HepG2 (cell line): Measurements from ENCODE around the gene FXYD6. TPM values are rescaled to one million over a fixed set of nuclear protein-coding genes. Genes with fewer than 3 reads are reported as not detected.

Experiments
- ATAC-seq: fragments of 200-7000 bp; cut with Tn5 transposase; 3 replicates; pipeline ENCODE4 v1.9.1; 2020; ENCODE audit warnings: mild to moderate bottlenecking, moderate library complexity
- BruUV-seq: library from RNA; stranded (reverse); fragments of 400-500 nt; replicated peaks from 2 replicates; lab custom pipeline; 2021; lab: Mats Ljungman, UMichigan
- CTCF ChIA-PET: fragments of 300-600 bp; formaldehyde crosslinking; extraction: SDS; loops from one replicate; lab custom pipeline; 2021; ENCODE audit warnings: low total read pairs, inconsistent platforms, low intra/inter-chr PET ratio; lab: Yijun Ruan, JAX
- POLR2A ChIA-PET: fragments of 350-600 bp; sonication (Branson Sonifier 250); formaldehyde crosslinking; loops from one replicate; lab custom pipeline; 2020; ENCODE audit warnings: antibody characterized with exemption, inconsistent platforms; lab: Yijun Ruan, JAX
- DNase-seq: peaks from one replicate; pipeline ENCODE4 v3.0.0-alpha.2; 2015; ENCODE audit warnings: low spot score
- FAIRE-seq: peaks from 3 replicates; lab custom pipeline; 2011; peaks lifted over from hg19 to GRCh38; lab: Jason Lieb, UNC
- H2AFZ ChIP-seq: one replicate; pipeline ENCODE4 v1.6.1; 2011; ENCODE audit warnings: low read length, inconsistent platforms
- H3K27ac ChIP-seq: fragments of 300-600 bp; 3 replicates; pipeline ENCODE4 v1.8.0; 2011; ENCODE audit warnings: mixed run types, mild to moderate bottlenecking, mixed read lengths, low read length, inconsistent platforms; ENCODE audit not compliant: insufficient read depth; ENCODE audit errors: extremely low read length
- H3K27me3 ChIP-seq, 2 experiments: fragments of 200-600 bp in 1 of 2; 2 replicates in 1 of 2; 3 replicates in 1 of 2; pipeline versions ENCODE4 v1.6.0 to v1.8.0; 2011; ENCODE audit warnings: low read length in 2 of 2, mild to moderate bottlenecking in 2 of 2, moderate library complexity in 2 of 2, inconsistent platforms in 1 of 2; ENCODE audit not compliant: insufficient read depth in 2 of 2, control insufficient read depth in 1 of 2
- H3K36me3 ChIP-seq, 2 experiments: fragments of 200-600 bp in 1 of 2; replicated peaks in 1 of 2; 2 replicates in 1 of 2; 3 replicates in 1 of 2; pipeline versions ENCODE4 v1.5.1 to v1.8.0; 2011; ENCODE audit warnings: low read length in 2 of 2, inconsistent platforms in 1 of 2; ENCODE audit not compliant: insufficient read depth in 2 of 2, control insufficient read depth in 1 of 2
- H3K4me1 ChIP-seq: 2 replicates; pipeline ENCODE4 v1.5.1; 2012; ENCODE audit warnings: low read length, inconsistent platforms; ENCODE audit not compliant: insufficient read depth
- H3K4me2 ChIP-seq: 2 replicates; pipeline ENCODE4 v1.6.0; 2011; ENCODE audit warnings: low read depth, low read length, inconsistent platforms
- H3K4me3 ChIP-seq, 3 experiments: fragments of 200-600 bp in 1 of 3; sonication (generic), shearing (Covaris generic) in 1 of 3; replicated peaks in 1 of 3; 2 replicates each; pipeline ENCODE4 v1.5.1; 2011 to 2016; ENCODE audit warnings: low read length in 3 of 3, inconsistent platforms in 2 of 3, low read depth in 2 of 3, mild to moderate bottlenecking in 2 of 3, control low read depth in 1 of 3, mixed read lengths in 1 of 3; ENCODE audit not compliant: insufficient read depth in 1 of 3
- H3K79me2 ChIP-seq: one replicate; pipeline ENCODE4 v1.6.1; 2011; ENCODE audit warnings: low read length, inconsistent platforms; ENCODE audit not compliant: insufficient read depth
- H3K9ac ChIP-seq: 2 replicates; pipeline ENCODE4 v1.6.0; 2011; ENCODE audit warnings: mild to moderate bottlenecking, low read depth, low read length, inconsistent platforms; ENCODE audit not compliant: insufficient read depth
- H3K9me3 ChIP-seq: 2 replicates; pipeline ENCODE4 v1.5.1; 2012; ENCODE audit warnings: mild to moderate bottlenecking, low read length
- H4K20me1 ChIP-seq: 2 replicates; pipeline ENCODE4 v1.6.0; 2011; ENCODE audit warnings: inconsistent platforms, mild to moderate bottlenecking, low read length, moderate library complexity; ENCODE audit not compliant: insufficient read depth
- AGO2 ChIP-seq: fragments of 200-400 bp; formaldehyde crosslinking; optimal IDR thresholded peaks from 2 replicates; pipeline ENCODE3; 2017; ENCODE audit warnings: mild to moderate bottlenecking, low read depth, low read length, moderate library complexity
- SNAPC2 ChIP-seq: sonication (generic); formaldehyde crosslinking; IDR thresholded peaks from 2 replicates; pipeline ENCODE4 v1.8.1; 2022; ENCODE audit warnings: mild to moderate bottlenecking, missing genetic modification reagents
- WGBS: methylation state at CpG from one replicate; pipeline ENCODE4 v1.1.6; 2017; ENCODE audit warnings: low lambda C conversion rate; 5-methylcytosine and 5-hydroxymethylcytosine counted together
- in situ Hi-C: cut with HindIII; loops from 2 replicates; pipeline ENCODE4 v1.10.0; 2017; ENCODE audit warnings: low pct_unique_long_range_greater_than_20kb; ENCODE audit not compliant: extremely low pct_ligation_motif_present
- intact Hi-C: fragments of 100-400 bp; cut with micrococcal nuclease; formaldehyde crosslinking; loops from one replicate; pipeline ENCODE4 v1.10.0; 2022; ENCODE audit not compliant: unreplicated experiment
- polyA plus RNA-seq, 8 experiments: library from polyadenylated mRNA; depleted of rRNA in 3 of 8; stranded (reverse) in 7 of 8; unstranded in 1 of 8; fragments of >200 nt; fragmentation: Illumina TruSeq in 4 of 8; extraction: Trizol in 4 of 8; gene quantifications; 2 replicates each; pipeline versions ENCODE4 v1.2.1 to v1.2.3, GENCODE V29; 2011 to 2016; ENCODE audit warnings: low read depth in 4 of 8, missing spikeins in 1 of 8, mixed read lengths in 1 of 8; ENCODE audit not compliant: insufficient read depth in 1 of 8
- total RNA-seq, 5 experiments: library from RNA; depleted of rRNA; stranded (reverse); fragments of >200 nt; fragmentation: Illumina TruSeq; extraction: Trizol; gene quantifications; 2 replicates each; pipeline ENCODE4 v1.2.3, GENCODE V29; 2016; ENCODE audit warnings: low read depth in 1 of 5
- TF ChIP-seq, protein P1 (sequence below): sonication (generic); formaldehyde crosslinking; IDR thresholded peaks from 2 replicates; pipeline ENCODE4 v1.4.0; 2020; ENCODE audit warnings: missing genetic modification reagents, mild to moderate bottlenecking, borderline replicate concordance
- TF ChIP-seq, protein P2 (sequence below): sonication (generic); formaldehyde crosslinking; IDR thresholded peaks from 2 replicates; pipeline ENCODE4 v1.8.1; 2023; ENCODE audit warnings: mild to moderate bottlenecking, missing genetic modification reagents
- TF ChIP-seq, protein P3 (sequence below): sonication (generic); formaldehyde crosslinking; IDR thresholded peaks from 2 replicates; pipeline ENCODE4 v1.4.0; 2020; ENCODE audit warnings: low read depth, mild to moderate bottlenecking, missing genetic modification reagents
- TF ChIP-seq, protein P4 (sequence below): sonication (generic); formaldehyde crosslinking; IDR thresholded peaks from 2 replicates; pipeline ENCODE4 v1.9.0; 2022; ENCODE audit warnings: missing genetic modification reagents, mild to moderate bottlenecking, borderline replicate concordance

The FXYD6 gene
- total and polyA plus RNA-seq, 2 of the 13 experiments (the other 11 are each of a cell fraction or from before 2014, with no cell fraction given): not detected

DNA sequence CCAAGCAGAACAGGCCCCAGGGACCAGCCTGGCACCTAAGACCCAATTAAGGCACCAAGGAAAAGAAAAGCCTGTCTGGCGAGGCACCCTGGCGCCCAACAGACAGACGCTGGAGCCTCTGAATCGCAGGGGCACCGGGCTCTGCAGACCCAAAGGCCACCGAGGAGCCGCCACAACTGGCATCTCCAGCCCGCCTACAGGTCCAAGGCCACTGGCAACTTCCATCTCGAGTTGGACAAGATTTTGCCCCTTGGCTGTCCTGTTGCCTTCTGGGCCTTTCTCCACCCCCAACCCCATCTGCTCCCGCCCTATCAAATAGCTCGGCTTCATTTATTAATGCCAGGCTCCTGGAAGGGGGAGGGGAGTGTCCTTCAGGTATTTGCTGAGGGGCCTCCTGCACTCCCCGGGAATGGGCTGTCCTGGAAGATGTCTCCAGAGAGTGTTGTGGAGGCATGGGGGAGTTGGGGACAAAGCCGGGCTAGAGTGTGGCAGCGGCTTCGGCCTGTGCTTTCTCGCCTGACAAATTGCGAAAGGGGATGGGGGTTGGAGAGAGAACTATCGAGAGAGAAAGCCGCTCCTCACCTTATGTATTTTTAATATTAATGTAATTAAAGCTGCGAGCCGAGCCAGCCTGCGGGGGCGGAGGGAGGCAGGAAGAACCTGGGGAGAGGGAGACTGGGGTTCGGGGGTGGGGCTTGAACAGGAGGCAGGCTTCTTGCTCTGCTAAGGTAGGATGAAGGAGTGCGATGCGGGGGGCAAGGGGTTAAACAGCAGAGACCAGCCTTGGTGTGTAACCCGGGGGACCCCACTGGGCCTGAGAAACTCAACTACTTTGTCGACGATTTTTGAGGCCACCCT, 81.5 kb downstream of the FXYD6 start:
- ATAC-seq: no peak
- Histone ChIP-seq H3K4me3 (no peak overlapping the region), H3K36me3 (no peaks in the 10 kb centered on the region), H3K9me3 (no peaks in the 10 kb centered on the region), H3K9ac (no peak overlapping the region), H2AFZ (no peak overlapping the region), H3K27me3 (peaks cover 5 to 32% of the 10 kb centered on the region in 2 experiments; a peak in 4 of 5 replicates), H4K20me1 (no peaks in the 10 kb centered on the region), H3K4me2 (no peak overlapping the region), H3K79me2 (no peaks in the 10 kb centered on the region), H3K27ac (no peak overlapping the region), H3K4me1 (peaks cover 13% of the 10 kb centered on the region)
- intact Hi-C loops: no loop called here
- DNase-seq: no peak
- 68% methylated on average over 21 of the region's 29 CpGs for WGBS
- FAIRE-seq: no peak
- BruUV-seq: no TSS peak
- TF ChIP-seq, protein P1, sequence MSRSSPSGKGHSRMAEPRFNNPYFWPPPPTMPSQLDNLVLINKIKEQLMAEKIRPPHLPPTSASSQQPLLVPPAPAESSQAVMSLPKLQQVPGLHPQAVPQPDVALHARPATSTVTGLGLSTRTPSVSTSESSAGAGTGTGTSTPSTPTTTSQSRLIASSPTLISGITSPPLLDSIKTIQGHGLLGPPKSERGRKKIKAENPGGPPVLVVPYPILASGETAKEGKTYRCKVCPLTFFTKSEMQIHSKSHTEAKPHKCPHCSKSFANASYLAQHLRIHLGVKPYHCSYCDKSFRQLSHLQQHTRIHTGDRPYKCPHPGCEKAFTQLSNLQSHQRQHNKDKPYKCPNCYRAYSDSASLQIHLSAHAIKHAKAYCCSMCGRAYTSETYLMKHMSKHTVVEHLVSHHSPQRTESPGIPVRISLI: no peak
- TF ChIP-seq SNAPC2: no peak
- TF ChIP-seq AGO2: peak; percentile 56
- ChIA-PET POLR2A (no interaction called here), CTCF (no interaction called here)
- in situ Hi-C loops: no loop called here

DNA sequence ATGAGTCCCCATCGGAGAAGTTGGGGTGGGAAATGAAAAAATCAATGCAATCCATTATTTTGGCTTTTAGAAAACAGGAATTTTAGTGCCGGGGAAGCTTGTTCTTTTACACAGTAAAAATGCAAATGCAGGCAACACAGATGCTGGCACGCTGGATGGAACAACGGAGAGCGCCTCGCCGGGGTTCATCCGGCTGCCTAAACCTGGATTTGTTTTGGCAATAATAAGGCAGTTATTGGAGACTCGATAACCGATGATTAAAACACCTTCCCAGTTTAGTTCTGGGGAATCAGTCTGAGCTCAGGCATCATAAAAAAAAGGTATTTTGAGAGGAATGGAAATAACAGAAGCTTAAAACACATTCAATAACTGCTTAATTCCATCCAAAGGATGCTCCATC, 82.3 kb downstream of the FXYD6 start:
- BruUV-seq: no TSS peak
- H4K20me1 ChIP-seq: no peaks in the 10 kb centered on the region
- no peak for FAIRE-seq
- no peak for DNase-seq
- H3K9ac ChIP-seq: no peak overlapping the region
- WGBS: 54% methylated on average over 10 of the region's 10 CpGs
- no peak overlapping the region for H3K4me3 ChIP-seq
- POLR2A ChIA-PET: no interaction called here
- peaks cover 5 to 32% of the 10 kb centered on the region in 2 experiments; a peak in 4 of 5 replicates for H3K27me3 ChIP-seq
- no peaks in the 10 kb centered on the region for H3K9me3 ChIP-seq
- H3K36me3 ChIP-seq: no peaks in the 10 kb centered on the region
- H3K79me2 ChIP-seq: no peaks in the 10 kb centered on the region
- H2AFZ ChIP-seq: no peak overlapping the region
- H3K4me1 ChIP-seq: 0 out of 2 replicates have a peak, but pooled peaks cover 6% of the 10 kb centered on the region
- CTCF ChIA-PET: no interaction called here
- ATAC-seq: no peak
- in situ Hi-C loops: no loop called here
- no peak overlapping the region for H3K27ac ChIP-seq
- intact Hi-C loops: no loop called here
- no peak overlapping the region for H3K4me2 ChIP-seq
- TF ChIP-seq, protein P2, sequence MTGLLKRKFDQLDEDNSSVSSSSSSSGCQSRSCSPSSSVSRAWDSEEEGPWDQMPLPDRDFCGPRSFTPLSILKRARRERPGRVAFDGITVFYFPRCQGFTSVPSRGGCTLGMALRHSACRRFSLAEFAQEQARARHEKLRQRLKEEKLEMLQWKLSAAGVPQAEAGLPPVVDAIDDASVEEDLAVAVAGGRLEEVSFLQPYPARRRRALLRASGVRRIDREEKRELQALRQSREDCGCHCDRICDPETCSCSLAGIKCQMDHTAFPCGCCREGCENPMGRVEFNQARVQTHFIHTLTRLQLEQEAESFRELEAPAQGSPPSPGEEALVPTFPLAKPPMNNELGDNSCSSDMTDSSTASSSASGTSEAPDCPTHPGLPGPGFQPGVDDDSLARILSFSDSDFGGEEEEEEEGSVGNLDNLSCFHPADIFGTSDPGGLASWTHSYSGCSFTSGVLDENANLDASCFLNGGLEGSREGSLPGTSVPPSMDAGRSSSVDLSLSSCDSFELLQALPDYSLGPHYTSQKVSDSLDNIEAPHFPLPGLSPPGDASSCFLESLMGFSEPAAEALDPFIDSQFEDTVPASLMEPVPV (CRISPR knock-in tag): no peak
- TF ChIP-seq, protein P3, sequence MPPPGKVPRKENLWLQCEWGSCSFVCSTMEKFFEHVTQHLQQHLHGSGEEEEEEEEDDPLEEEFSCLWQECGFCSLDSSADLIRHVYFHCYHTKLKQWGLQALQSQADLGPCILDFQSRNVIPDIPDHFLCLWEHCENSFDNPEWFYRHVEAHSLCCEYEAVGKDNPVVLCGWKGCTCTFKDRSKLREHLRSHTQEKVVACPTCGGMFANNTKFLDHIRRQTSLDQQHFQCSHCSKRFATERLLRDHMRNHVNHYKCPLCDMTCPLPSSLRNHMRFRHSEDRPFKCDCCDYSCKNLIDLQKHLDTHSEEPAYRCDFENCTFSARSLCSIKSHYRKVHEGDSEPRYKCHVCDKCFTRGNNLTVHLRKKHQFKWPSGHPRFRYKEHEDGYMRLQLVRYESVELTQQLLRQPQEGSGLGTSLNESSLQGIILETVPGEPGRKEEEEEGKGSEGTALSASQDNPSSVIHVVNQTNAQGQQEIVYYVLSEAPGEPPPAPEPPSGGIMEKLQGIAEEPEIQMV: no peak
- TF ChIP-seq, protein P4, sequence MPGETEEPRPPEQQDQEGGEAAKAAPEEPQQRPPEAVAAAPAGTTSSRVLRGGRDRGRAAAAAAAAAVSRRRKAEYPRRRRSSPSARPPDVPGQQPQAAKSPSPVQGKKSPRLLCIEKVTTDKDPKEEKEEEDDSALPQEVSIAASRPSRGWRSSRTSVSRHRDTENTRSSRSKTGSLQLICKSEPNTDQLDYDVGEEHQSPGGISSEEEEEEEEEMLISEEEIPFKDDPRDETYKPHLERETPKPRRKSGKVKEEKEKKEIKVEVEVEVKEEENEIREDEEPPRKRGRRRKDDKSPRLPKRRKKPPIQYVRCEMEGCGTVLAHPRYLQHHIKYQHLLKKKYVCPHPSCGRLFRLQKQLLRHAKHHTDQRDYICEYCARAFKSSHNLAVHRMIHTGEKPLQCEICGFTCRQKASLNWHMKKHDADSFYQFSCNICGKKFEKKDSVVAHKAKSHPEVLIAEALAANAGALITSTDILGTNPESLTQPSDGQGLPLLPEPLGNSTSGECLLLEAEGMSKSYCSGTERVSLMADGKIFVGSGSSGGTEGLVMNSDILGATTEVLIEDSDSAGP (CRISPR knock-in tag): no peak
